ENCODE results near the gene LRG1. TPM values are rescaled to one million over a fixed set of nuclear protein-coding genes. Genes with fewer than 3 reads are reported as not detected.

Gene LRG1
- total and polyA plus RNA-seq, 10 of the 15 experiments (the other 5 are each of a cell fraction or from before 2014, with no cell fraction given) = 0.29 to 4.7 (median 0.58) TPM

- Histone ChIP-seq H3K4me2 (ENCODE audit: control insufficient read depth, insufficient read depth) (no peak overlapping the region), H2AFZ (ENCODE audit: control insufficient read depth, low read depth, low read length) (no peak overlapping the region), H3K36me3 (ENCODE audit: control insufficient read depth in 2 of 2, insufficient read depth in 2 of 2, low read length in 1 of 2) (peaks cover 0 to 2% of the 10 kb centered on the region in 2 experiments; a peak in 2 of 4 replicates), H3K9ac (ENCODE audit: control insufficient read depth, insufficient read depth, low read length) (no peak overlapping the region), H3K27me3 (replicated peaks in 1 of 2; ENCODE audit: control insufficient read depth in 2 of 2, insufficient read depth in 2 of 2, low read length in 1 of 2) (no peaks in the 10 kb centered on the region), H3K9me3 (replicated peaks; ENCODE audit: control insufficient read depth, insufficient read depth, low read length) (no peaks in the 10 kb centered on the region), H4K20me1 (ENCODE audit: control insufficient read depth, insufficient read depth) (no peaks in the 10 kb centered on the region), H3K4me1 (ENCODE audit: control insufficient read depth, insufficient read depth, low read length) (no peaks in the 10 kb centered on the region), H3K79me2 (ENCODE audit: control insufficient read depth, insufficient read depth, low read length) (no peaks in the 10 kb centered on the region), H3K27ac (ENCODE audit: control insufficient read depth, insufficient read depth) (no peak overlapping the region), H3K4me3 (no peak overlapping the region)
- FAIRE-seq = no peak
- in situ Hi-C loops (cut with MboI) (no loop called here), intact Hi-C loops (cut with micrococcal nuclease; ENCODE audit: unreplicated experiment) (no loop called here)
- no TSS peak for BruUV-seq (replicated peaks)
- WGBS (ENCODE audit: insufficient coverage, insufficient replicate concordance, low lambda C conversion rate, missing lambda C conversion rate) = 96% methylated on average over 19 of the region's 23 CpGs
- TF ChIP-seq NRF1 (conservative IDR thresholded peaks at IDR 0.05; ENCODE audit: low read depth, low read length) (no peak), TARDBP (IDR thresholded peaks at IDR 0.05; ENCODE audit: borderline replicate concordance) (no peak), NR2C2 (IDR thresholded peaks at IDR 0.05; ENCODE audit: borderline replicate concordance, control insufficient read depth, insufficient read length, low read depth) (no peak), RB1 (IDR thresholded peaks at IDR 0.05; ENCODE audit: borderline replicate concordance) (no peak), EGR1 (IDR thresholded peaks at IDR 0.05; ENCODE audit: borderline replicate concordance in 1 of 2, low read depth in 2 of 2, low read length in 2 of 2) (no peak), E2F4 (IDR thresholded peaks at IDR 0.05; ENCODE audit: low read depth, low read length) (no peak), HDAC2 (IDR thresholded peaks at IDR 0.05) (no peak), ZSCAN29 (IDR thresholded peaks at IDR 0.05) (no peak), MTA3 (IDR thresholded peaks at IDR 0.05; ENCODE audit: borderline replicate concordance, low read length) (no peak)
- TF ChIP-seq, protein P1, sequence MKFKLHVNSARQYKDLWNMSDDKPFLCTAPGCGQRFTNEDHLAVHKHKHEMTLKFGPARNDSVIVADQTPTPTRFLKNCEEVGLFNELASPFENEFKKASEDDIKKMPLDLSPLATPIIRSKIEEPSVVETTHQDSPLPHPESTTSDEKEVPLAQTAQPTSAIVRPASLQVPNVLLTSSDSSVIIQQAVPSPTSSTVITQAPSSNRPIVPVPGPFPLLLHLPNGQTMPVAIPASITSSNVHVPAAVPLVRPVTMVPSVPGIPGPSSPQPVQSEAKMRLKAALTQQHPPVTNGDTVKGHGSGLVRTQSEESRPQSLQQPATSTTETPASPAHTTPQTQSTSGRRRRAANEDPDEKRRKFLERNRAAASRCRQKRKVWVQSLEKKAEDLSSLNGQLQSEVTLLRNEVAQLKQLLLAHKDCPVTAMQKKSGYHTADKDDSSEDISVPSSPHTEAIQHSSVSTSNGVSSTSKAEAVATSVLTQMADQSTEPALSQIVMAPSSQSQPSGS (IDR thresholded peaks at IDR 0.05; ENCODE audit: low read length) = no peak
- TF ChIP-seq, protein P2, sequence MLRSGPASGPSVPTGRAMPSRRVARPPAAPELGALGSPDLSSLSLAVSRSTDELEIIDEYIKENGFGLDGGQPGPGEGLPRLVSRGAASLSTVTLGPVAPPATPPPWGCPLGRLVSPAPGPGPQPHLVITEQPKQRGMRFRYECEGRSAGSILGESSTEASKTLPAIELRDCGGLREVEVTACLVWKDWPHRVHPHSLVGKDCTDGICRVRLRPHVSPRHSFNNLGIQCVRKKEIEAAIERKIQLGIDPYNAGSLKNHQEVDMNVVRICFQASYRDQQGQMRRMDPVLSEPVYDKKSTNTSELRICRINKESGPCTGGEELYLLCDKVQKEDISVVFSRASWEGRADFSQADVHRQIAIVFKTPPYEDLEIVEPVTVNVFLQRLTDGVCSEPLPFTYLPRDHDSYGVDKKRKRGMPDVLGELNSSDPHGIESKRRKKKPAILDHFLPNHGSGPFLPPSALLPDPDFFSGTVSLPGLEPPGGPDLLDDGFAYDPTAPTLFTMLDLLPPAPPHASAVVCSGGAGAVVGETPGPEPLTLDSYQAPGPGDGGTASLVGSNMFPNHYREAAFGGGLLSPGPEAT (IDR thresholded peaks at IDR 0.05; ENCODE audit: low read depth) = no peak
- TF ChIP-seq, protein P3, sequence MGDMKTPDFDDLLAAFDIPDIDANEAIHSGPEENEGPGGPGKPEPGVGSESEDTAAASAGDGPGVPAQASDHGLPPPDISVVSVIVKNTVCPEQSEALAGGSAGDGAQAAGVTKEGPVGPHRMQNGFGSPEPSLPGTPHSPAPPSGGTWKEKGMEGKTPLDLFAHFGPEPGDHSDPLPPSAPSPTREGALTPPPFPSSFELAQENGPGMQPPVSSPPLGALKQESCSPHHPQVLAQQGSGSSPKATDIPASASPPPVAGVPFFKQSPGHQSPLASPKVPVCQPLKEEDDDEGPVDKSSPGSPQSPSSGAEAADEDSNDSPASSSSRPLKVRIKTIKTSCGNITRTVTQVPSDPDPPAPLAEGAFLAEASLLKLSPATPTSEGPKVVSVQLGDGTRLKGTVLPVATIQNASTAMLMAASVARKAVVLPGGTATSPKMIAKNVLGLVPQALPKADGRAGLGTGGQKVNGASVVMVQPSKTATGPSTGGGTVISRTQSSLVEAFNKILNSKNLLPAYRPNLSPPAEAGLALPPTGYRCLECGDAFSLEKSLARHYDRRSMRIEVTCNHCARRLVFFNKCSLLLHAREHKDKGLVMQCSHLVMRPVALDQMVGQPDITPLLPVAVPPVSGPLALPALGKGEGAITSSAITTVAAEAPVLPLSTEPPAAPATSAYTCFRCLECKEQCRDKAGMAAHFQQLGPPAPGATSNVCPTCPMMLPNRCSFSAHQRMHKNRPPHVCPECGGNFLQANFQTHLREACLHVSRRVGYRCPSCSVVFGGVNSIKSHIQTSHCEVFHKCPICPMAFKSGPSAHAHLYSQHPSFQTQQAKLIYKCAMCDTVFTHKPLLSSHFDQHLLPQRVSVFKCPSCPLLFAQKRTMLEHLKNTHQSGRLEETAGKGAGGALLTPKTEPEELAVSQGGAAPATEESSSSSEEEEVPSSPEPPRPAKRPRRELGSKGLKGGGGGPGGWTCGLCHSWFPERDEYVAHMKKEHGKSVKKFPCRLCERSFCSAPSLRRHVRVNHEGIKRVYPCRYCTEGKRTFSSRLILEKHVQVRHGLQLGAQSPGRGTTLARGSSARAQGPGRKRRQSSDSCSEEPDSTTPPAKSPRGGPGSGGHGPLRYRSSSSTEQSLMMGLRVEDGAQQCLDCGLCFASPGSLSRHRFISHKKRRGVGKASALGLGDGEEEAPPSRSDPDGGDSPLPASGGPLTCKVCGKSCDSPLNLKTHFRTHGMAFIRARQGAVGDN (IDR thresholded peaks at IDR 0.05) = no peak
- TF ChIP-seq, protein P4, sequence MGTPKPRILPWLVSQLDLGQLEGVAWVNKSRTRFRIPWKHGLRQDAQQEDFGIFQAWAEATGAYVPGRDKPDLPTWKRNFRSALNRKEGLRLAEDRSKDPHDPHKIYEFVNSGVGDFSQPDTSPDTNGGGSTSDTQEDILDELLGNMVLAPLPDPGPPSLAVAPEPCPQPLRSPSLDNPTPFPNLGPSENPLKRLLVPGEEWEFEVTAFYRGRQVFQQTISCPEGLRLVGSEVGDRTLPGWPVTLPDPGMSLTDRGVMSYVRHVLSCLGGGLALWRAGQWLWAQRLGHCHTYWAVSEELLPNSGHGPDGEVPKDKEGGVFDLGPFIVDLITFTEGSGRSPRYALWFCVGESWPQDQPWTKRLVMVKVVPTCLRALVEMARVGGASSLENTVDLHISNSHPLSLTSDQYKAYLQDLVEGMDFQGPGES (IDR thresholded peaks at IDR 0.05) = no peak
- ChIA-PET SMC1A (ENCODE audit: uncharacterized antibody, unreplicated experiment) (no interaction called here), CTCF (no interaction called here), POLR2A (no interaction called here), RAD21 (ENCODE audit: unreplicated experiment) (no interaction called here)
- DNase-seq (ENCODE audit: low read depth, low spot score) = no peak
- no peak for ATAC-seq
Observed at GRCh38 chr19:4499318-4499717, 40.5 kb downstream of the LRG1 start.
